ENCODE measurements around the gene FITM1.

GRCh38 chr14:24100197-24100981, 30.1 kb upstream of the FITM1 start:
- TF ChIP-seq SPI1 (IDR thresholded peaks at IDR 0.05; ENCODE audit: borderline replicate concordance, low read depth) (no peak), CTCF (IDR thresholded peaks at IDR 0.05; ENCODE audit: insufficient read depth, low read length) (no peak), POLR2AphosphoS5 (IDR thresholded peaks at IDR 0.05; ENCODE audit: low read depth) (no peak)
